DMS 273 treated with DMSO at 0.1 percent for 48 hours (cell line): ENCODE results near the gene GATA3.
"Not testable (repeated sequence)": the region's sequence is repeated elsewhere in the genome, so short reads cannot be mapped to it uniquely, and the experiment has no call there.

Experiments used
- DNase-seq: peaks from one replicate; lab custom pipeline; 2025; lab: John Stamatoyannopoulos, UW

GATA3 gene

GRCh38 chr10:8054494-8055407 is at the start of gene GATA3:
TSS of gene GATA3 (plus strand) at chr10:8054688. CDS start at chr10:8055656, 968 bp downstream.
- DNase-seq: no peak

GRCh38 chr10:8006274-8006999 is 48.1 kb upstream of the GATA3 start:
- DNase-seq: no peak

GRCh38 chr10:8009031-8009430 is 45.5 kb upstream of the GATA3 start:
- DNase-seq: no peak

GRCh38 chr10:8013006-8013405 is 41.5 kb upstream of the GATA3 start:
- no peak for DNase-seq

GRCh38 chr10:8013619-8014018 is 40.9 kb upstream of the GATA3 start:
- no peak for DNase-seq

- DNase-seq: no peak
Observed at GRCh38 chr10:8014649-8015048, 39.8 kb upstream of the GATA3 start.

- DNase-seq: no peak
Observed at GRCh38 chr10:8017277-8017676, 37.2 kb upstream of the GATA3 start.

- DNase-seq: no peak
Observed at GRCh38 chr10:8023321-8023720, 31.2 kb upstream of the GATA3 start.

GRCh38 chr10:8023851-8024250 is 30.6 kb upstream of the GATA3 start:
- no peak for DNase-seq

- no peak for DNase-seq
Observed at GRCh38 chr10:8026349-8027259, 27.9 kb upstream of the GATA3 start.

GRCh38 chr10:8031211-8031610 is 23.3 kb upstream of the GATA3 start:
- DNase-seq: not testable (repeated sequence)

- DNase-seq: no peak
Observed at GRCh38 chr10:8032558-8032957, 21.9 kb upstream of the GATA3 start.

GRCh38 chr10:8033812-8034465 is 20.5 kb upstream of the GATA3 start:
- no peak for DNase-seq

GRCh38 chr10:8034466-8035005 is 20.0 kb upstream of the GATA3 start:
- no peak for DNase-seq

GRCh38 chr10:8035006-8035640 is 19.4 kb upstream of the GATA3 start:
- peak; percentile 13 for DNase-seq

- DNase-seq: no peak
Observed at GRCh38 chr10:8035641-8036470, 18.6 kb upstream of the GATA3 start.

GRCh38 chr10:8036506-8037198 is 17.8 kb upstream of the GATA3 start:
- no peak for DNase-seq

- no peak for DNase-seq
Observed at GRCh38 chr10:8037199-8037801, 17.2 kb upstream of the GATA3 start.
